CD4-positive, CD25-positive, alpha-beta regulatory T cell (primary cell): ENCODE results near the gene ATP2B1. TPM values are rescaled to one million over a fixed set of nuclear protein-coding genes. Genes with fewer than 3 reads are reported as not detected.

ENCODE experiments used
- ATAC-seq, 2 donors: fragments of 150-1000 bp; cut with Tn5 transposase; one replicate each; pipeline ENCODE4 v1.10.0; 2021; ENCODE audit warnings: low read depth in 2 of 2, moderate number of reproducible peaks in 2 of 2, moderate library complexity in 1 of 2
- DNase-seq, 3 donors: peaks; one replicate each; pipeline versions ENCODE4 v3.0.0 to v3.0.0-alpha.2; 2012 to 2022; ENCODE audit warnings: mixed read lengths in 1 of 3
- H3K27ac ChIP-seq: one replicate; pipeline ENCODE4 v1.7.0; 2013; ENCODE audit warnings: mild to moderate bottlenecking, low read length; ENCODE audit not compliant: insufficient read depth, poor library complexity, severe bottlenecking
- H3K27me3 ChIP-seq: one replicate; pipeline ENCODE4 v1.7.0; 2013; ENCODE audit warnings: low read length; ENCODE audit not compliant: control insufficient read depth, insufficient read depth
- H3K36me3 ChIP-seq: one replicate; pipeline ENCODE4 v1.7.0; 2013; ENCODE audit warnings: mild to moderate bottlenecking, low read length, moderate library complexity; ENCODE audit not compliant: control insufficient read depth, insufficient read depth
- H3K4me1 ChIP-seq: 2 replicates; pipeline ENCODE4 v1.7.0; 2013; ENCODE audit warnings: mild to moderate bottlenecking, low read length; ENCODE audit not compliant: insufficient read depth, control insufficient read depth, poor library complexity, severe bottlenecking
- H3K4me3 ChIP-seq: one replicate; pipeline ENCODE4 v1.7.0; 2013; ENCODE audit warnings: low read depth, mild to moderate bottlenecking, low read length, moderate library complexity
- H3K9me3 ChIP-seq, 2 experiments: 1 replicate in 1 of 2; 2 replicates in 1 of 2; pipeline ENCODE4 v1.7.0; 2013; ENCODE audit warnings: low read length in 2 of 2, mild to moderate bottlenecking in 1 of 2, moderate library complexity in 1 of 2; ENCODE audit not compliant: control insufficient read depth in 2 of 2
- H3K27ac Mint-ChIP-seq, 3 donors: one replicate each; pipeline ENCODE4 v1.8.0; 2020 to 2022; ENCODE audit warnings: mild to moderate bottlenecking in 3 of 3, mixed read lengths in 3 of 3, moderate library complexity in 2 of 3
- H3K27me3 Mint-ChIP-seq: one replicate; pipeline ENCODE4 v1.8.0; 2022; ENCODE audit warnings: mild to moderate bottlenecking, mixed read lengths
- H3K36me3 Mint-ChIP-seq: one replicate; pipeline ENCODE4 v1.8.0; 2020; ENCODE audit warnings: mixed read lengths
- H3K4me1 Mint-ChIP-seq, 4 donors: one replicate each; pipeline ENCODE4 v1.8.0; 2020 to 2022; ENCODE audit warnings: mixed read lengths in 4 of 4, mild to moderate bottlenecking in 1 of 4
- H3K4me3 Mint-ChIP-seq, 4 donors: one replicate each; pipeline ENCODE4 v1.8.0; 2020 to 2022; ENCODE audit warnings: mild to moderate bottlenecking in 4 of 4, mixed read lengths in 4 of 4, moderate library complexity in 3 of 4
- H3K9me3 Mint-ChIP-seq, 7 donors: one replicate each; pipeline ENCODE4 v1.8.0; 2020 to 2022; ENCODE audit warnings: mixed read lengths in 7 of 7, mild to moderate bottlenecking in 3 of 7, moderate library complexity in 2 of 7
- polyA plus RNA-seq, 4 donors: library from polyadenylated mRNA; unstranded; fragments of 300-500 nt; fragmentation: Illumina TruSeq; gene quantifications; one replicate each; pipeline ENCODE4 v1.2.3, GENCODE V29; 2021
- total RNA-seq: library from RNA; stranded (reverse); gene quantifications from one replicate; pipeline ENCODE4 v1.2.3, GENCODE V29; 2022

Gene ATP2B1
- total and polyA plus RNA-seq, 5 donors from 2014 or later = 51.1 to 189 (median 73.5) TPM

DNA sequence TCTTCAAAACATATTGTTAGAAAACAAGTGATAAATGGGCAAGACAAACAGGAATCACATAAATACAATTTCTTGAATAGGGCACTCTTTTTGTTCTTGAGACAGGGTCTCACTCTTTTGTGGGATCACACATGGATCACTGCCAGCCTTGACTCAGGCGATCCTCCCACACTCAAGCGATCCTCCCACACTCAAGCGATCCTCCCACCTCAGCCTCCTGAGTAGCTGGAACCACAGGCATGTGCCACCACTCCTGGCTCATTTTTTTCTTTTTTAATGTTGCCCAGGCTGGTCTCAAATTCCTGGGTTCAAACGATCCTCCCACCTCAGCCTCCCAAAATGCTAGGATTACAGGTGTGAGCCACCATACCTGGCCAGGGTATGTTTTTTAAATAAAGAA is 57.4 kb downstream of the ATP2B1 start:
- Histone ChIP-seq H3K9me3 (no peaks in the 10 kb centered on the region), H3K4me3 (no peak overlapping the region), H3K27ac (no peak overlapping the region), H3K4me1 (peaks cover 13% of the 10 kb centered on the region), H3K36me3 (peaks cover 60% of the 10 kb centered on the region), H3K27me3 (no peaks in the 10 kb centered on the region)
- DNase-seq (no peak), ATAC-seq (no peak)
- H3K27me3 Mint-ChIP-seq = no peaks in the 10 kb centered on the region
- peaks cover 40% of the 10 kb centered on the region for H3K36me3 Mint-ChIP-seq
- no peak overlapping the region for H3K27ac Mint-ChIP-seq
- H3K4me3 Mint-ChIP-seq = no peak overlapping the region
- H3K4me1 Mint-ChIP-seq = peaks cover 39 to 66% (median 55%) of the 10 kb centered on the region in 4 donors
- peaks cover 0 to 2% (median 0%) of the 10 kb centered on the region in 7 donors for H3K9me3 Mint-ChIP-seq

DNA sequence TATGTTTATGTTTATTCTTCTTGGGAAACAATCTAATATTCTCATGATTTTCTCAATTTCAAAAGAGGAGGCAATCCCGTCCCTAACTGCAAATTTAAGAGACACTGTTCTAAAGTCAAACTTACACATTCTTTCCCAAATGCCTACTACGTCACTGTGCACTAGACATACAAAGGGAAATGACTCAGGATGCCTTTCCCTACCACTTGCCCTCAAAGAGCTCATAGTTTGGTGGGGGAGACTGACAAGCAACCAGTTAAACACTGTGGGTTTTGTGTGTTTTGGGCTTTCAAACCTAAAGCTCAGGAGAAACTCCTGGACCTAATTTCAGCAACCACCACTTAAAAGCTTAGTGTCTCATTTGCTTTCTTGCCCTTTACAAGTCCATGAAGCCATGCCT is 58.4 kb downstream of the ATP2B1 start:
- Mint-ChIP-seq H3K4me1 (peaks cover 42 to 71% (median 59%) of the 10 kb centered on the region in 4 donors), H3K27ac (no peak overlapping the region), H3K27me3 (no peaks in the 10 kb centered on the region), H3K9me3 (peaks cover 0 to 2% (median 0%) of the 10 kb centered on the region in 7 donors), H3K4me3 (no peak overlapping the region), H3K36me3 (peaks cover 48% of the 10 kb centered on the region)
- no peak overlapping the region for H3K27ac ChIP-seq
- ATAC-seq (no peak), DNase-seq (no peak)
- no peak overlapping the region for H3K4me3 ChIP-seq
- H3K4me1 ChIP-seq = peaks cover 13% of the 10 kb centered on the region
- H3K9me3 ChIP-seq = no peaks in the 10 kb centered on the region
- H3K27me3 ChIP-seq = no peaks in the 10 kb centered on the region
- H3K36me3 ChIP-seq = peaks cover 59% of the 10 kb centered on the region

- peaks cover 43% of the 10 kb centered on the region for H3K36me3 Mint-ChIP-seq
These were observed 58.8 kb downstream of the ATP2B1 start for GRCh38 chr12:89649820-89650219.

GRCh38 chr12:89649139-89649538 is 59.5 kb downstream of the ATP2B1 start:
- ATAC-seq = no peak
- peaks cover 42% of the 10 kb centered on the region for H3K36me3 Mint-ChIP-seq

More at GRCh38 chr12:89649820-89650219, 58.8 kb downstream of the ATP2B1 start:
- H3K27me3 ChIP-seq = no peaks in the 10 kb centered on the region
- H3K27me3 Mint-ChIP-seq = no peaks in the 10 kb centered on the region
- H3K27ac ChIP-seq = no peak overlapping the region
- H3K9me3 ChIP-seq = no peaks in the 10 kb centered on the region
- H3K9me3 Mint-ChIP-seq = peaks cover 0 to 2% (median 0%) of the 10 kb centered on the region in 7 donors
- DNase-seq (no peak), ATAC-seq (no peak)
- H3K36me3 ChIP-seq = peaks cover 55% of the 10 kb centered on the region
- no peak overlapping the region for H3K4me3 ChIP-seq
- H3K4me1 ChIP-seq = peaks cover 11% of the 10 kb centered on the region
- H3K4me3 Mint-ChIP-seq = peak overlapping the region in 1 of 4 donors; percentile 29
- peaks cover 44 to 70% (median 58%) of the 10 kb centered on the region in 4 donors for H3K4me1 Mint-ChIP-seq
- peak overlapping the region in 1 of 3 donors; percentile 14 for H3K27ac Mint-ChIP-seq

DNA sequence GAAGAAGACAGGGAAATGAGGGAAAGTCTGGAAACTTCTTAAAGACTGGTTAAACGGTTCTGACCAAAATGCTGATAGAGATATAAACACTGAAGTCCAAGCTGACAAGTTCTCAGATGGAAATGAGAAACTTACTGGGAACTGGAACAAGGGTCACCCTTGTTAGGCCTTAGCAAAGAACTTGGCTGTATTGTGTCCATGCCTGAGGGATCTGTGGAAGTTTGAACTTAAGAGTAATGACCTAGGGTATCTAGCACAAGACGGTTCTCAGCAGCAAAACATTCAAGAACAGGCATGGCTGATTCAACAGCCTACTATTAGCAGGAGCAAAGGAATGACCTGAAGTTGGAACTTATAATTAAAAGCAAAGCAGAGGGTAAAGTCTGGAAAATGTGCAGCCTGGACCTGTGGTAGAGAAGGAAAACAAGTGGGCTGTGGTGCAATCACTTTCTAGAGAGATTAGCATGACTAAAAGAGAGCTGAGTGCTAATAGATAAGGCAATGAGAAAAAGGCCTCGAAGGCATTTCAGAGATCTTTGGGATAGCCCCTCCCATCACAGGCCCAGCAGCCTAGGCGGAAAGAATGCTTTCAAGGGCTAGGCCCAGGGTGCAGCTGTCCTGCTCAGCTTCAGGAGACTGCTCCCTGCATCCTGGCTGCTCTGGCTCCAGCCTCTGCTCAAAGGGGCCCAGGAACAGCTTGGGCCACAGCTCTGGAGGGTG is 60.3 kb downstream of the ATP2B1 start:
- peaks cover 36% of the 10 kb centered on the region for H3K36me3 Mint-ChIP-seq
- Histone ChIP-seq H3K9me3 (no peaks in the 10 kb centered on the region), H3K4me3 (peak overlapping the region; percentile 13), H3K27me3 (no peaks in the 10 kb centered on the region), H3K36me3 (peaks cover 55% of the 10 kb centered on the region), H3K27ac (peak overlapping the region; percentile 2), H3K4me1 (peaks cover 10% of the 10 kb centered on the region)
- peak overlapping the region in 1 of 3 donors; percentile 44 for H3K27ac Mint-ChIP-seq
- DNase-seq (no peak), ATAC-seq (no peak)
- H3K4me1 Mint-ChIP-seq = peaks cover 52 to 75% (median 65%) of the 10 kb centered on the region in 4 donors
- peak overlapping the region in 1 of 4 donors; percentile 28 for H3K4me3 Mint-ChIP-seq
- peaks cover 0 to 2% (median 0%) of the 10 kb centered on the region in 7 donors for H3K9me3 Mint-ChIP-seq
- no peaks in the 10 kb centered on the region for H3K27me3 Mint-ChIP-seq

More at GRCh38 chr12:89649139-89649538, 59.5 kb downstream of the ATP2B1 start:
- no peaks in the 10 kb centered on the region for H3K27me3 ChIP-seq
- H3K9me3 ChIP-seq = no peaks in the 10 kb centered on the region
- H3K36me3 ChIP-seq = peaks cover 55% of the 10 kb centered on the region
- H3K4me1 Mint-ChIP-seq = peaks cover 50 to 74% (median 63%) of the 10 kb centered on the region in 4 donors
- peaks cover 0 to 2% (median 0%) of the 10 kb centered on the region in 7 donors for H3K9me3 Mint-ChIP-seq
- no peak overlapping the region for H3K27ac Mint-ChIP-seq
- H3K4me3 ChIP-seq = no peak overlapping the region
- no peak overlapping the region for H3K4me3 Mint-ChIP-seq
- H3K27me3 Mint-ChIP-seq = no peaks in the 10 kb centered on the region
- no peak overlapping the region for H3K27ac ChIP-seq
- H3K4me1 ChIP-seq = peaks cover 10% of the 10 kb centered on the region
- DNase-seq = no peak

DNA sequence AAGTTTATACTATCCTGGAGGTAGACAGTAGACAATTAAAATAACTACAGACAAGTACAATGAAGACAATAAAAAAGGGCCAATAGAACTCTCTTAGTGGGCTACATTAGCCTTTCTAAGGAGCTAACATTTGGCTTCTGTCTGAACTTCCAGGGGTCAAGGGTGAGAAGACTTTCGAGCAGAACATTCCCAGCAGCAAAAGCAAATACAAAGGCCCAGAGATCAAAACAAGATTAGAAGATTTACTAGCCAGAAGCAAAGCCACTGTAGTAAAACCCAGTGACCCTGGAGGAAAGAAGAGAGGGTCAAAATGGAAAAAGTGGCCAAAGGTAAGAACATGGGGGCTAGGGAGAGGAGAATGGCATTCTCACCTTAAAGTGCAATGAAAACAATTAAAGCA is 63.2 kb downstream of the ATP2B1 start:
- H3K4me1 Mint-ChIP-seq = peaks cover 39 to 71% (median 58%) of the 10 kb centered on the region in 4 donors
- H3K27ac Mint-ChIP-seq = peak overlapping the region in 2 of 3 donors; percentile 8 to 22

DNA sequence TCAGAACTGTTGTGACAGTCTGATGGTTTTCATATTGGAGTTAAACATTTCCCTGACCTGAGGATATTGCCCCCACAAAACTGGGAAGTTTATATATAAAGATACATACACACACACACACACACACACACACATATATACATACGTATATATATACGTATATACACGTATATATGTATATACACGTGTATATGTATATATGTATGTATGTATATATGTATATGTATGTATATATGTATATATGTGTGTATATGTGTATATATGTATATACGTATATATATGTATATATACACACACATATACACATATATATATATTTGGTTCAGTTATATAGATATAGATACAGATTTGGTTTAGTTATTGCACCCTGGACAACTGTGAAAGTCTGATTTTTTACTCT is 65.7 kb downstream of the ATP2B1 start:
- peaks cover 42 to 55% (median 45%) of the 10 kb centered on the region in 4 donors for H3K4me1 Mint-ChIP-seq

More for the DNA sequence above, 63.2 kb downstream of the ATP2B1 start:
- peaks cover 0 to 1% (median 0%) of the 10 kb centered on the region in 7 donors for H3K9me3 Mint-ChIP-seq
- H3K36me3 Mint-ChIP-seq = peaks cover 31% of the 10 kb centered on the region
- H3K4me3 ChIP-seq = no peak overlapping the region
- H3K4me3 Mint-ChIP-seq = peak overlapping the region in 1 of 4 donors; percentile 60
- DNase-seq = no peak
- peaks cover 58% of the 10 kb centered on the region for H3K36me3 ChIP-seq
- no peak for ATAC-seq
- peak overlapping the region; percentile 7 for H3K27ac ChIP-seq
- H3K27me3 Mint-ChIP-seq = no peaks in the 10 kb centered on the region
- no peaks in the 10 kb centered on the region for H3K9me3 ChIP-seq
- no peaks in the 10 kb centered on the region for H3K27me3 ChIP-seq
- peaks cover 10% of the 10 kb centered on the region for H3K4me1 ChIP-seq

More for the DNA sequence above, 65.7 kb downstream of the ATP2B1 start:
- H3K27me3 ChIP-seq = no peaks in the 10 kb centered on the region
- H3K36me3 ChIP-seq = peaks cover 38% of the 10 kb centered on the region
- no peaks in the 10 kb centered on the region for H3K4me1 ChIP-seq
- no peak overlapping the region for H3K27ac ChIP-seq
- H3K4me3 Mint-ChIP-seq = no peak overlapping the region
- no peak for ATAC-seq
- no peak overlapping the region for H3K27ac Mint-ChIP-seq
- H3K4me3 ChIP-seq = no peak overlapping the region
- H3K9me3 Mint-ChIP-seq = peaks cover 0 to 1% (median 0%) of the 10 kb centered on the region in 7 donors
- no peaks in the 10 kb centered on the region for H3K27me3 Mint-ChIP-seq
- DNase-seq = no peak
- peaks cover 24% of the 10 kb centered on the region for H3K36me3 Mint-ChIP-seq
- no peaks in the 10 kb centered on the region for H3K9me3 ChIP-seq
